Measurements from ENCODE around the gene ANO1.

ANO1 gene

GRCh38 chr11:70117567-70118145 is 39.5 kb downstream of the ANO1 start:
- Histone ChIP-seq H3K4me1 (ENCODE audit: control insufficient read depth, insufficient read depth, low read length) (no peaks in the 10 kb centered on the region), H3K27me3 (ENCODE audit: control insufficient read depth in 1 of 2, insufficient read depth in 2 of 2, low read length in 2 of 2) (peaks cover 0 to 2% of the 10 kb centered on the region in 2 donors), H3K4me3 (ENCODE audit: low read length in 2 of 2) (no peak overlapping the region), H3K36me3 (ENCODE audit: control insufficient read depth in 2 of 2, insufficient read depth in 2 of 2, low read length in 2 of 2) (no peaks in the 10 kb centered on the region), H3K27ac (ENCODE audit: low read length) (no peak overlapping the region), H3K9ac (ENCODE audit: low read length in 2 of 2) (no peak overlapping the region), H3K9me3 (ENCODE audit: control insufficient read depth in 2 of 2, low read length in 2 of 2) (no peaks in the 10 kb centered on the region)

GRCh38 chr11:70118642-70119041 is 40.5 kb downstream of the ANO1 start:
- Histone ChIP-seq H3K36me3 (ENCODE audit: control insufficient read depth in 2 of 2, insufficient read depth in 2 of 2, low read length in 2 of 2) (no peaks in the 10 kb centered on the region), H3K9ac (ENCODE audit: low read length in 2 of 2) (no peak overlapping the region), H3K4me3 (ENCODE audit: low read length in 2 of 2) (no peak overlapping the region), H3K27me3 (ENCODE audit: control insufficient read depth in 1 of 2, insufficient read depth in 2 of 2, low read length in 2 of 2) (peaks cover 0 to 2% of the 10 kb centered on the region in 2 donors), H3K4me1 (ENCODE audit: control insufficient read depth, insufficient read depth, low read length) (no peaks in the 10 kb centered on the region), H3K27ac (ENCODE audit: low read length) (no peak overlapping the region), H3K9me3 (ENCODE audit: control insufficient read depth in 2 of 2, low read length in 2 of 2) (no peaks in the 10 kb centered on the region)

- Histone ChIP-seq H3K4me3 (ENCODE audit: low read length in 2 of 2) (no peak overlapping the region), H3K4me1 (ENCODE audit: control insufficient read depth, insufficient read depth, low read length) (no peaks in the 10 kb centered on the region), H3K27ac (ENCODE audit: low read length) (no peak overlapping the region), H3K9ac (ENCODE audit: low read length in 2 of 2) (no peak overlapping the region), H3K27me3 (ENCODE audit: control insufficient read depth in 1 of 2, insufficient read depth in 2 of 2, low read length in 2 of 2) (peaks cover 0 to 2% of the 10 kb centered on the region in 2 donors), H3K9me3 (ENCODE audit: control insufficient read depth in 2 of 2, low read length in 2 of 2) (no peaks in the 10 kb centered on the region), H3K36me3 (ENCODE audit: control insufficient read depth in 2 of 2, insufficient read depth in 2 of 2, low read length in 2 of 2) (no peaks in the 10 kb centered on the region)
Observed at GRCh38 chr11:70119502-70119901, 41.4 kb downstream of the ANO1 start.

GRCh38 chr11:70120674-70121073 is 42.6 kb downstream of the ANO1 start:
- Histone ChIP-seq H3K27ac (ENCODE audit: low read length) (no peak overlapping the region), H3K27me3 (ENCODE audit: control insufficient read depth in 1 of 2, insufficient read depth in 2 of 2, low read length in 2 of 2) (peaks cover 0 to 2% of the 10 kb centered on the region in 2 donors), H3K9ac (ENCODE audit: low read length in 2 of 2) (no peak overlapping the region), H3K4me1 (ENCODE audit: control insufficient read depth, insufficient read depth, low read length) (no peaks in the 10 kb centered on the region), H3K9me3 (ENCODE audit: control insufficient read depth in 2 of 2, low read length in 2 of 2) (no peaks in the 10 kb centered on the region), H3K36me3 (ENCODE audit: control insufficient read depth in 2 of 2, insufficient read depth in 2 of 2, low read length in 2 of 2) (no peaks in the 10 kb centered on the region), H3K4me3 (ENCODE audit: low read length in 2 of 2) (no peak overlapping the region)

- Histone ChIP-seq H3K9ac (ENCODE audit: low read length in 2 of 2) (no peak overlapping the region), H3K36me3 (ENCODE audit: control insufficient read depth in 2 of 2, insufficient read depth in 2 of 2, low read length in 2 of 2) (no peaks in the 10 kb centered on the region), H3K27ac (ENCODE audit: low read length) (no peak overlapping the region), H3K4me1 (ENCODE audit: control insufficient read depth, insufficient read depth, low read length) (no peaks in the 10 kb centered on the region), H3K9me3 (ENCODE audit: control insufficient read depth in 2 of 2, low read length in 2 of 2) (no peaks in the 10 kb centered on the region), H3K4me3 (ENCODE audit: low read length in 2 of 2) (no peak overlapping the region), H3K27me3 (ENCODE audit: control insufficient read depth in 1 of 2, insufficient read depth in 2 of 2, low read length in 2 of 2) (no peaks in the 10 kb centered on the region)
Observed at GRCh38 chr11:70122490-70123198, 44.5 kb downstream of the ANO1 start.

GRCh38 chr11:70123711-70124110 is 45.6 kb downstream of the ANO1 start:
- no peaks in the 10 kb centered on the region for H3K9me3 ChIP-seq (ENCODE audit: control insufficient read depth in 2 of 2, low read length in 2 of 2)
- H3K27ac ChIP-seq (ENCODE audit: low read length): no peak overlapping the region
- H3K9ac ChIP-seq (ENCODE audit: low read length in 2 of 2): no peak overlapping the region
- peaks cover 6% of the 10 kb centered on the region for H3K4me1 ChIP-seq (ENCODE audit: control insufficient read depth, insufficient read depth, low read length)
- H3K27me3 ChIP-seq (ENCODE audit: control insufficient read depth in 1 of 2, insufficient read depth in 2 of 2, low read length in 2 of 2): no peaks in the 10 kb centered on the region
- H3K4me3 ChIP-seq (ENCODE audit: low read length in 2 of 2): no peak overlapping the region
- H3K36me3 ChIP-seq (ENCODE audit: control insufficient read depth in 2 of 2, insufficient read depth in 2 of 2, low read length in 2 of 2): no peaks in the 10 kb centered on the region

- H3K36me3 ChIP-seq (ENCODE audit: control insufficient read depth in 2 of 2, insufficient read depth in 2 of 2, low read length in 2 of 2): no peaks in the 10 kb centered on the region
- no peak overlapping the region for H3K4me3 ChIP-seq (ENCODE audit: low read length in 2 of 2)
- no peak overlapping the region for H3K27ac ChIP-seq (ENCODE audit: low read length)
- no peaks in the 10 kb centered on the region for H3K9me3 ChIP-seq (ENCODE audit: control insufficient read depth in 2 of 2, low read length in 2 of 2)
- H3K9ac ChIP-seq (ENCODE audit: low read length in 2 of 2): no peak overlapping the region
- peaks cover 9% of the 10 kb centered on the region for H3K4me1 ChIP-seq (ENCODE audit: control insufficient read depth, insufficient read depth, low read length)
- no peaks in the 10 kb centered on the region for H3K27me3 ChIP-seq (ENCODE audit: control insufficient read depth in 1 of 2, insufficient read depth in 2 of 2, low read length in 2 of 2)
Observed at GRCh38 chr11:70124321-70125000, 46.3 kb downstream of the ANO1 start.

GRCh38 chr11:70126494-70126893 is 48.4 kb downstream of the ANO1 start:
- Histone ChIP-seq H3K4me1 (ENCODE audit: control insufficient read depth, insufficient read depth, low read length) (peaks cover 9% of the 10 kb centered on the region), H3K27ac (ENCODE audit: low read length) (no peak overlapping the region), H3K36me3 (ENCODE audit: control insufficient read depth in 2 of 2, insufficient read depth in 2 of 2, low read length in 2 of 2) (no peaks in the 10 kb centered on the region), H3K9me3 (ENCODE audit: control insufficient read depth in 2 of 2, low read length in 2 of 2) (no peaks in the 10 kb centered on the region), H3K9ac (ENCODE audit: low read length in 2 of 2) (no peak overlapping the region), H3K4me3 (ENCODE audit: low read length in 2 of 2) (no peak overlapping the region), H3K27me3 (ENCODE audit: control insufficient read depth in 1 of 2, insufficient read depth in 2 of 2, low read length in 2 of 2) (no peaks in the 10 kb centered on the region)

GRCh38 chr11:70127653-70128434 is 49.7 kb downstream of the ANO1 start:
- H3K4me1 ChIP-seq (ENCODE audit: control insufficient read depth, insufficient read depth, low read length): peaks cover 9% of the 10 kb centered on the region
- no peaks in the 10 kb centered on the region for H3K27me3 ChIP-seq (ENCODE audit: control insufficient read depth in 1 of 2, insufficient read depth in 2 of 2, low read length in 2 of 2)
- H3K36me3 ChIP-seq (ENCODE audit: control insufficient read depth in 2 of 2, insufficient read depth in 2 of 2, low read length in 2 of 2): no peaks in the 10 kb centered on the region
- no peak overlapping the region for H3K27ac ChIP-seq (ENCODE audit: low read length)
- no peak overlapping the region for H3K4me3 ChIP-seq (ENCODE audit: low read length in 2 of 2)
- H3K9me3 ChIP-seq (ENCODE audit: control insufficient read depth in 2 of 2, low read length in 2 of 2): no peaks in the 10 kb centered on the region
- no peak overlapping the region for H3K9ac ChIP-seq (ENCODE audit: low read length in 2 of 2)

- Histone ChIP-seq H3K36me3 (ENCODE audit: control insufficient read depth in 2 of 2, insufficient read depth in 2 of 2, low read length in 2 of 2) (no peaks in the 10 kb centered on the region), H3K4me3 (ENCODE audit: low read length in 2 of 2) (no peak overlapping the region), H3K9me3 (ENCODE audit: control insufficient read depth in 2 of 2, low read length in 2 of 2) (no peaks in the 10 kb centered on the region), H3K9ac (ENCODE audit: low read length in 2 of 2) (no peak overlapping the region), H3K4me1 (ENCODE audit: control insufficient read depth, insufficient read depth, low read length) (peaks cover 9% of the 10 kb centered on the region), H3K27me3 (ENCODE audit: control insufficient read depth in 1 of 2, insufficient read depth in 2 of 2, low read length in 2 of 2) (no peaks in the 10 kb centered on the region), H3K27ac (ENCODE audit: low read length) (no peak overlapping the region)
Observed at GRCh38 chr11:70128435-70128906, 50.4 kb downstream of the ANO1 start.

Data from stomach smooth muscle (tissue), 2 donors.